Upper lobe of right lung (tissue), 1 donor: ENCODE data around the gene PHF14. TPM values are rescaled to one million over a fixed set of nuclear protein-coding genes. Genes with fewer than 3 reads are reported as not detected.
A peak's percentile ranks its signal among the peaks of the same experiment; 100 is the strongest.

Experiments
- ATAC-seq: fragments of 200-7000 bp; cut with Tn5 transposase; one replicate; pipeline ENCODE4 v1.9.1; 2020; ENCODE audit warnings: mild to moderate bottlenecking, moderate library complexity
- DNase-seq: peaks from one replicate; pipeline ENCODE4 v3.0.0-alpha.2; 2020
- H3K27ac ChIP-seq: fragments of 200-600 bp; one replicate; pipeline ENCODE4 v1.8.0; 2022
- H3K27me3 ChIP-seq: fragments of 200-600 bp; one replicate; pipeline ENCODE4 v1.8.0; 2022; ENCODE audit warnings: mild to moderate bottlenecking
- H3K36me3 ChIP-seq: fragments of 200-600 bp; one replicate; pipeline ENCODE4 v1.8.0; 2022
- H3K4me1 ChIP-seq: fragments of 200-600 bp; one replicate; pipeline ENCODE4 v1.8.0; 2022
- H3K4me3 ChIP-seq: fragments of 200-600 bp; one replicate; pipeline ENCODE4 v1.8.0; 2022; ENCODE audit warnings: mild to moderate bottlenecking
- H3K9me3 ChIP-seq: fragments of 200-600 bp; one replicate; pipeline ENCODE4 v1.8.0; 2022
- CTCF ChIP-seq: fragments of 200-600 bp; IDR thresholded peaks from one replicate; pipeline ENCODE4 v1.8.0; 2022; ENCODE audit warnings: antibody characterized with exemption
- intact Hi-C: fragments of 100-400 bp; cut with DNase I; formaldehyde crosslinking; loops from one replicate; pipeline ENCODE4 v1.11.0; 2022
- total RNA-seq: library from RNA; stranded (reverse); fragmentation: NEBNext Ultra II Directional; extraction: Animal tissue kit (Norgen Biotek cat#: 25700); gene quantifications from one replicate; pipeline ENCODE4 v1.2.1, GENCODE V29; 2021
- donor health status: DM: no; HTN: yes; CAD: no; lungs with severe emphysema.

PHF14 gene
- total RNA-seq, 1 donor from 2014 or later, result 30.4 TPM

GRCh38 chr7:11193131-11193867 lies 219.6 kb downstream of the PHF14 start:
- peak overlapping the region; percentile 60 for H3K27ac ChIP-seq
- peaks cover 13% of the 10 kb centered on the region for H3K4me1 ChIP-seq
- peak overlapping the region; percentile 40 for H3K4me3 ChIP-seq
- H3K9me3 ChIP-seq, result no peaks in the 10 kb centered on the region
- H3K36me3 ChIP-seq, result no peaks in the 10 kb centered on the region
- peak; percentile 68 for DNase-seq
- ATAC-seq, result peak; percentile 89
- no peak for TF ChIP-seq CTCF
- H3K27me3 ChIP-seq, result no peaks in the 10 kb centered on the region
- intact Hi-C loops, result no loop called here

- H3K27ac ChIP-seq, result peak overlapping the region; percentile 60
Observed at GRCh38 chr7:11193888-11194287, 220.2 kb downstream of the PHF14 start.

GRCh38 chr7:11194492-11194891 lies 220.8 kb downstream of the PHF14 start:
- H3K27me3 ChIP-seq, result no peaks in the 10 kb centered on the region
- no peak for TF ChIP-seq CTCF
- peak overlapping the region; percentile 19 for H3K4me3 ChIP-seq
- no peak for ATAC-seq
- H3K4me1 ChIP-seq, result peaks cover 13% of the 10 kb centered on the region
- DNase-seq, result no peak
- intact Hi-C loops, result no loop called here
- H3K36me3 ChIP-seq, result no peaks in the 10 kb centered on the region
- no peaks in the 10 kb centered on the region for H3K9me3 ChIP-seq
- peak overlapping the region; percentile 60 for H3K27ac ChIP-seq

More at GRCh38 chr7:11193888-11194287, 220.2 kb downstream of the PHF14 start:
- Histone ChIP-seq H3K9me3 (no peaks in the 10 kb centered on the region), H3K4me3 (peak overlapping the region; percentile 40), H3K27me3 (no peaks in the 10 kb centered on the region), H3K36me3 (no peaks in the 10 kb centered on the region), H3K4me1 (peaks cover 13% of the 10 kb centered on the region)
- TF ChIP-seq CTCF, result no peak
- intact Hi-C loops, result no loop called here
- ATAC-seq (peak; percentile 35), DNase-seq (no peak)

- DNase-seq, result no peak
- ATAC-seq, result peak; percentile 49
Observed at GRCh38 chr7:11195502-11195901, 221.8 kb downstream of the PHF14 start.

GRCh38 chr7:11196143-11196542 lies 222.5 kb downstream of the PHF14 start:
- DNase-seq (no peak), ATAC-seq (no peak)
- Histone ChIP-seq H3K27ac (no peak overlapping the region), H3K36me3 (no peaks in the 10 kb centered on the region), H3K4me1 (peaks cover 13% of the 10 kb centered on the region), H3K4me3 (no peak overlapping the region), H3K27me3 (no peaks in the 10 kb centered on the region), H3K9me3 (no peaks in the 10 kb centered on the region)
- intact Hi-C loops, result no loop called here
- no peak for TF ChIP-seq CTCF

More at GRCh38 chr7:11195502-11195901, 221.8 kb downstream of the PHF14 start:
- Histone ChIP-seq H3K27me3 (no peaks in the 10 kb centered on the region), H3K36me3 (no peaks in the 10 kb centered on the region), H3K27ac (no peak overlapping the region), H3K4me1 (peaks cover 13% of the 10 kb centered on the region), H3K9me3 (no peaks in the 10 kb centered on the region), H3K4me3 (no peak overlapping the region)
- intact Hi-C loops, result no loop called here
- no peak for TF ChIP-seq CTCF
